Measurements from ENCODE around the gene OGN.

The OGN gene

GRCh38 chr9:92342825-92343488, 61.4 kb downstream of the OGN start:
- DNase-seq (ENCODE audit: low spot score) = no peak

GRCh38 chr9:92341578-92341977, 62.8 kb downstream of the OGN start:
- no peak for DNase-seq (ENCODE audit: low spot score)

- DNase-seq (ENCODE audit: low spot score) = no peak
Observed at GRCh38 chr9:92333282-92333634, 71.1 kb downstream of the OGN start.

Measured in hematopoietic multipotent progenitor cell treated with erythropoietin and hydrocortisone succinate and interleukin-3 and kit ligand, for 15 days (in vitro differentiated cells).